ENCODE data around the gene AKR7A3.
"Not testable (repeated sequence)": the region's sequence is repeated elsewhere in the genome, so short reads cannot be mapped to it uniquely, and the experiment has no call there.

AKR7A3 gene

GRCh38 chr1:19287436-19288185, 959 bp downstream of the AKR7A3 start:
- DNase-seq (ENCODE audit: low read depth), result no peak

- not testable (repeated sequence) for DNase-seq (ENCODE audit: low read depth)
Observed at GRCh38 chr1:19285807-19286206, 2.8 kb downstream of the AKR7A3 start.

- not testable (repeated sequence) for DNase-seq (ENCODE audit: low read depth)
Observed at GRCh38 chr1:19285366-19285765, 3.2 kb downstream of the AKR7A3 start.

GRCh38 chr1:19284881-19285280, 3.7 kb downstream of the AKR7A3 start:
- DNase-seq (ENCODE audit: low read depth), result no peak

GRCh38 chr1:19283891-19284290, 4.7 kb downstream of the AKR7A3 start:
- no peak for DNase-seq (ENCODE audit: low read depth)

GRCh38 chr1:19274636-19275035, 13.9 kb downstream of the AKR7A3 start:
- DNase-seq (ENCODE audit: low read depth), result no peak

- DNase-seq (ENCODE audit: low read depth), result not testable (repeated sequence)
Observed at GRCh38 chr1:19273844-19274531, 14.6 kb downstream of the AKR7A3 start.

GRCh38 chr1:19273106-19273843, 15.3 kb downstream of the AKR7A3 start:
- DNase-seq (ENCODE audit: low read depth), result no peak

GRCh38 chr1:19272064-19272463, 16.5 kb downstream of the AKR7A3 start:
- no peak for DNase-seq (ENCODE audit: low read depth)

GRCh38 chr1:19270343-19270730, 18.2 kb downstream of the AKR7A3 start:
- not testable (repeated sequence) for DNase-seq (ENCODE audit: low read depth)

- DNase-seq (ENCODE audit: low read depth), result not testable (repeated sequence)
Observed at GRCh38 chr1:19269427-19270342, 18.9 kb downstream of the AKR7A3 start.

- no peak for DNase-seq (ENCODE audit: low read depth)
Observed at GRCh38 chr1:19268445-19268844, 20.1 kb downstream of the AKR7A3 start.

- no peak for DNase-seq (ENCODE audit: low read depth)
Observed at GRCh38 chr1:19262744-19263143, 25.8 kb downstream of the AKR7A3 start.

- DNase-seq (ENCODE audit: low read depth), result no peak
Observed at GRCh38 chr1:19262047-19262446, 26.5 kb downstream of the AKR7A3 start.

GRCh38 chr1:19260211-19261138, 28.1 kb downstream of the AKR7A3 start:
- DNase-seq (ENCODE audit: low read depth), result no peak

- no peak for DNase-seq (ENCODE audit: low read depth)
Observed at GRCh38 chr1:19258353-19258752, 30.2 kb downstream of the AKR7A3 start.

GRCh38 chr1:19257178-19257914, 31.2 kb downstream of the AKR7A3 start:
- no peak for DNase-seq (ENCODE audit: low read depth)

GRCh38 chr1:19256301-19256700, 32.3 kb downstream of the AKR7A3 start:
- not testable (repeated sequence) for DNase-seq (ENCODE audit: low read depth)

GRCh38 chr1:19255288-19255687, 33.3 kb downstream of the AKR7A3 start:
- no peak for DNase-seq (ENCODE audit: low read depth)

- DNase-seq (ENCODE audit: low read depth), result no peak
Observed at GRCh38 chr1:19254416-19254815, 34.2 kb downstream of the AKR7A3 start.

Data from stimulated activated CD8-positive, alpha-beta memory T cell treated with anti-CD3 and anti-CD28 coated beads, Interleukin-15, amount 100 ng/mL, for 1 hour (primary cell).